H1 (cell line): ENCODE measurements around the gene TRAPPC6A. TPM values are rescaled to one million over a fixed set of nuclear protein-coding genes. Genes with fewer than 3 reads are reported as not detected.
A peak's percentile ranks its signal among the peaks of the same experiment; 100 is the strongest.

Experiments used
- CTCF ChIA-PET: fragments of 300-600 bp; sonication (Branson Sonifier 250); formaldehyde crosslinking; loops from one replicate; lab custom pipeline; 2021; ENCODE audit not compliant: partially characterized antibody; lab: Charles Lee
- POLR2A ChIA-PET: fragments of 300-600 bp; sonication (Branson Sonifier 250); formaldehyde crosslinking; loops from one replicate; lab custom pipeline; 2021; ENCODE audit warnings: inconsistent platforms; ENCODE audit not compliant: partially characterized antibody; lab: Charles Lee
- DNase-seq, 2 experiments: peaks; one replicate each; pipeline versions ENCODE4 v3.0.0 to v3.0.0-alpha.2; 2010 to 2022; ENCODE audit warnings: low spot score in 2 of 2, low read depth in 1 of 2, mixed read lengths in 1 of 2
- FAIRE-seq: peaks from 2 replicates; lab custom pipeline; 2011; peaks lifted over from hg19 to GRCh38; lab: Jason Lieb, UNC
- H2AFZ ChIP-seq: 2 replicates; pipeline ENCODE4 v1.8.1; 2012; ENCODE audit warnings: low read length, inconsistent platforms
- H2AK5ac ChIP-seq: 2 replicates; pipeline ENCODE4 v1.6.1; 2013; ENCODE audit warnings: low read depth, low read length
- H2BK120ac ChIP-seq: replicated peaks from 2 replicates; pipeline ENCODE3; 2013; ENCODE audit warnings: low read depth, low read length, inconsistent platforms
- H2BK12ac ChIP-seq: 2 replicates; pipeline ENCODE4 v1.6.1; 2013; ENCODE audit warnings: low read depth, low read length
- H2BK15ac ChIP-seq: 2 replicates; pipeline ENCODE4 v1.6.1; 2013; ENCODE audit warnings: low read length
- H2BK20ac ChIP-seq: 2 replicates; pipeline ENCODE4 v1.6.1; 2013; ENCODE audit warnings: low read length
- H2BK5ac ChIP-seq: 2 replicates; pipeline ENCODE4 v1.6.1; 2013; ENCODE audit warnings: low read depth, low read length
- H3K14ac ChIP-seq: 2 replicates; pipeline ENCODE4 v1.6.1; 2013; ENCODE audit warnings: inconsistent platforms; ENCODE audit not compliant: insufficient read length
- H3K18ac ChIP-seq: 2 replicates; pipeline ENCODE4 v1.6.1; 2013; ENCODE audit warnings: low read length; ENCODE audit errors: extremely low read depth
- H3K23ac ChIP-seq: 2 replicates; pipeline ENCODE4 v1.6.1; 2013; ENCODE audit warnings: inconsistent platforms; ENCODE audit not compliant: insufficient read length
- H3K23me2 ChIP-seq: 2 replicates; pipeline ENCODE4 v1.6.1; 2013; ENCODE audit warnings: low read depth, low read length
- H3K27ac ChIP-seq: 2 replicates; pipeline ENCODE4 v1.6.1; 2011; ENCODE audit warnings: low read depth, low read length, inconsistent platforms
- H3K27me3 ChIP-seq, 4 experiments: replicated peaks in 1 of 4; 1 replicate in 1 of 4; 2 replicates in 3 of 4; pipeline versions ENCODE4 v1.6.1 to v1.8.1; 2011 to 2013; ENCODE audit warnings: low read length in 3 of 4, mild to moderate bottlenecking in 3 of 4, inconsistent platforms in 2 of 4, mixed read lengths in 2 of 4, moderate library complexity in 1 of 4; ENCODE audit not compliant: control insufficient read depth in 3 of 4, insufficient read depth in 3 of 4; ENCODE audit errors: extremely low read depth in 1 of 4
- H3K36me3 ChIP-seq, 4 experiments: 2 replicates each; pipeline versions ENCODE4 v1.6.1 to v1.8.1; 2011 to 2013; ENCODE audit warnings: mild to moderate bottlenecking in 4 of 4, low read length in 3 of 4, moderate library complexity in 2 of 4, control low read depth in 1 of 4, inconsistent platforms in 1 of 4; ENCODE audit not compliant: insufficient read depth in 4 of 4, control insufficient read depth in 2 of 4
- H3K4ac ChIP-seq: replicated peaks from 2 replicates; pipeline ENCODE3; 2013; ENCODE audit warnings: low read length, low read depth, mixed read lengths, inconsistent platforms; ENCODE audit not compliant: insufficient read length
- H3K4me1 ChIP-seq, 4 experiments: replicated peaks in 1 of 4; 1 replicate in 1 of 4; 2 replicates in 3 of 4; pipeline versions ENCODE4 v1.6.1 to v1.8.1; 2011 to 2013; ENCODE audit warnings: low read length in 3 of 4, inconsistent platforms in 2 of 4, mixed read lengths in 1 of 4; ENCODE audit not compliant: insufficient read depth in 4 of 4, control insufficient read depth in 3 of 4
- H3K4me2 ChIP-seq, 2 experiments: 2 replicates each; pipeline versions ENCODE4 v1.6.1 to v1.8.1; 2011 to 2013; ENCODE audit warnings: low read depth in 2 of 2, low read length in 2 of 2, control low read depth in 1 of 2, inconsistent platforms in 1 of 2, mild to moderate bottlenecking in 1 of 2; ENCODE audit not compliant: insufficient read depth in 1 of 2
- H3K4me3 ChIP-seq, 4 experiments: fragments of 200-600, 300-600 bp in 1 of 4; sonication (generic), shearing (Covaris generic), sonication (Bioruptor Twin) in 1 of 4; 2 replicates each; pipeline versions ENCODE4 v1.5.1 to v1.8.1; 2011 to 2016; ENCODE audit warnings: low read length in 4 of 4, low read depth in 3 of 4, control low read depth in 2 of 4, inconsistent platforms in 2 of 4, mild to moderate bottlenecking in 2 of 4, mixed read lengths in 1 of 4, moderate library complexity in 1 of 4; ENCODE audit not compliant: insufficient read depth in 2 of 4; ENCODE audit errors: extremely low read depth in 1 of 4
- H3K56ac ChIP-seq: replicated peaks from 2 replicates; pipeline ENCODE3; 2013; ENCODE audit warnings: low read depth, mild to moderate bottlenecking, mixed read lengths, low read length, inconsistent platforms; ENCODE audit not compliant: insufficient read length
- H3K79me1 ChIP-seq: 2 replicates; pipeline ENCODE4 v1.6.1; 2013; ENCODE audit warnings: low read depth, low read length, control low read depth
- H3K79me2 ChIP-seq, 2 experiments: 2 replicates each; pipeline versions ENCODE4 v1.6.1 to v1.8.1; 2012 to 2013; ENCODE audit warnings: low read length in 2 of 2, mild to moderate bottlenecking in 2 of 2, inconsistent platforms in 1 of 2; ENCODE audit not compliant: insufficient read depth in 2 of 2, control insufficient read depth in 1 of 2
- H3K9ac ChIP-seq, 4 experiments: replicated peaks in 1 of 4; 1 replicate in 1 of 4; 2 replicates in 3 of 4; pipeline versions ENCODE4 v1.6.1 to v1.8.1; 2011 to 2013; ENCODE audit warnings: low read depth in 3 of 4, low read length in 3 of 4, control low read depth in 2 of 4, mild to moderate bottlenecking in 2 of 4, moderate library complexity in 2 of 4, inconsistent platforms in 1 of 4; ENCODE audit errors: extremely low read depth in 1 of 4
- H3K9me3 ChIP-seq, 2 experiments: 2 replicates each; pipeline versions ENCODE4 v1.6.1 to v1.8.1; 2012 to 2013; ENCODE audit warnings: mild to moderate bottlenecking in 2 of 2, moderate library complexity in 2 of 2, control low read depth in 1 of 2, inconsistent platforms in 1 of 2, low read depth in 1 of 2, low read length in 1 of 2, mixed read lengths in 1 of 2; ENCODE audit not compliant: insufficient read depth in 2 of 2
- H4K20me1 ChIP-seq, 2 experiments: replicated peaks in 1 of 2; 2 replicates each; pipeline versions ENCODE3 to v1.8.1; 2011 to 2013; ENCODE audit warnings: inconsistent platforms in 2 of 2, low read length in 2 of 2, mild to moderate bottlenecking in 1 of 2; ENCODE audit not compliant: insufficient read depth in 2 of 2, control insufficient read depth in 1 of 2
- H4K5ac ChIP-seq: 2 replicates; pipeline ENCODE4 v1.6.1; 2013; ENCODE audit warnings: low read length, low read depth, mixed read lengths, inconsistent platforms; ENCODE audit not compliant: insufficient read length
- H4K8ac ChIP-seq: 2 replicates; pipeline ENCODE4 v1.8.0; 2013; ENCODE audit warnings: mild to moderate bottlenecking, moderate library complexity, low read length, inconsistent platforms; ENCODE audit not compliant: insufficient read depth; ENCODE audit errors: extremely low read depth
- H4K91ac ChIP-seq: replicated peaks from 2 replicates; pipeline ENCODE3; 2013; ENCODE audit warnings: low read length, mixed read lengths, inconsistent platforms; ENCODE audit not compliant: insufficient read length
- ASH2L ChIP-seq: fragments of 200-600, 300-600 bp; sonication (generic); IDR thresholded peaks from one replicate; pipeline ENCODE4 v1.7.1; 2017; ENCODE audit warnings: low read length
- BRCA1 ChIP-seq: IDR thresholded peaks from 2 replicates; pipeline ENCODE4 v1.6.1; 2012; ENCODE audit warnings: low read depth, low read length, improper control_type of control experiment
- CHD2 ChIP-seq: IDR thresholded peaks from 2 replicates; pipeline ENCODE4 v1.6.1; 2012; ENCODE audit warnings: low read length, improper control_type of control experiment
- E2F6 ChIP-seq: IDR thresholded peaks from 2 replicates; pipeline ENCODE4 v1.6.1; 2012; ENCODE audit warnings: inconsistent platforms
- EP300 ChIP-seq, 2 experiments: IDR thresholded peaks; 1 replicate in 1 of 2; 2 replicates in 1 of 2; pipeline ENCODE4 v1.6.1; 2011 to 2012; ENCODE audit warnings: low read depth in 2 of 2, low read length in 2 of 2, mild to moderate bottlenecking in 2 of 2, borderline replicate concordance in 1 of 2, inconsistent platforms in 1 of 2, moderate library complexity in 1 of 2
- HDAC6 ChIP-seq: IDR thresholded peaks from one replicate; pipeline ENCODE4 v1.7.1; 2012; ENCODE audit warnings: low read depth, mild to moderate bottlenecking, inconsistent platforms, low read length, moderate library complexity
- JUN ChIP-seq: IDR thresholded peaks from 2 replicates; pipeline ENCODE4 v1.6.1; 2011; ENCODE audit warnings: low read depth, mild to moderate bottlenecking, improper control_type of control experiment, low read length
- MAFK ChIP-seq: IDR thresholded peaks from 2 replicates; pipeline ENCODE4 v1.6.1; 2012; ENCODE audit warnings: low read depth, mild to moderate bottlenecking, improper control_type of control experiment, low read length
- RNF2 ChIP-seq: fragments of 200-900, 300-1000 bp; sonication (generic); IDR thresholded peaks from 2 replicates; pipeline ENCODE4 v1.7.1; 2016; ENCODE audit warnings: borderline replicate concordance, low read depth, mild to moderate bottlenecking, antibody characterized with exemption, low read length; ENCODE audit not compliant: poor library complexity, severe bottlenecking; ENCODE audit errors: missing control alignments
- RXRA ChIP-seq: IDR thresholded peaks from 2 replicates; pipeline ENCODE4 v1.6.1; 2011; ENCODE audit warnings: low read depth, mild to moderate bottlenecking, low read length, moderate library complexity; ENCODE audit not compliant: insufficient read depth
- SIRT6 ChIP-seq: IDR thresholded peaks from one replicate; pipeline ENCODE4 v1.7.1; 2012; ENCODE audit warnings: low read length, inconsistent platforms
- TEAD4 ChIP-seq: IDR thresholded peaks from 2 replicates; pipeline ENCODE4 v1.6.1; 2012; ENCODE audit warnings: low read depth, low read length, inconsistent platforms, mixed read lengths
- WGBS, 2 experiments: shearing (Covaris generic) in 1 of 2; methylation state at CpG; one replicate each; pipeline versions ENCODE4 v1.1.6 to v1.1.7; 2013 to 2015; ENCODE audit warnings: low lambda C conversion rate in 2 of 2, mixed read lengths in 2 of 2, inconsistent platforms in 1 of 2, low coverage in 1 of 2, missing lambda C conversion rate in 1 of 2; ENCODE audit not compliant: insufficient replicate concordance in 2 of 2, insufficient coverage in 1 of 2, insufficient read length in 1 of 2; ENCODE audit errors: extremely low coverage in 1 of 2, missing lambda C conversion rate in 1 of 2; 5-methylcytosine and 5-hydroxymethylcytosine counted together
- polyA plus RNA-seq, 7 experiments: library from polyadenylated mRNA; depleted of rRNA in 3 of 7; stranded (reverse) in 5 of 7; unstranded in 2 of 7; fragments of >200 nt in 5 of 7; fragments of 200-250 nt in 2 of 7; gene quantifications; 1 replicate in 5 of 7; 2 replicates in 1 of 7; 4 replicates in 1 of 7; pipeline versions ENCODE4 v1.2.1 to v1.2.3, GENCODE V29; 2011 to 2013; ENCODE audit warnings: missing spikeins in 2 of 7, mixed read lengths in 2 of 7
- total RNA-seq: library from RNA; stranded (reverse); fragmentation: NEBNext Ultra II Directional; extraction: Animal tissue kit (Norgen Biotek cat#: 25700); gene quantifications from 2 replicates; pipeline ENCODE4 v1.2.1, GENCODE V29; 2021

The TRAPPC6A gene
- total and polyA plus RNA-seq, 2 of the 8 experiments (the other 6 are each of a cell fraction or from before 2014, with no cell fraction given), result 31.8 to 130 TPM

GRCh38 chr19:45117167-45117594, 60.9 kb downstream of the TRAPPC6A start:
- H3K4ac ChIP-seq, result no peak overlapping the region
- no peak overlapping the region for H4K5ac ChIP-seq
- H3K23me2 ChIP-seq, result no peaks in the 10 kb centered on the region
- 0 out of 2 replicates have a peak overlapping the region, but pooled peaks have one; percentile 3 for H2BK12ac ChIP-seq
- no peak overlapping the region for H3K18ac ChIP-seq
- FAIRE-seq, result no peak
- peaks cover 50 to 55% of the 10 kb centered on the region in 2 experiments for H4K20me1 ChIP-seq
- H3K27ac ChIP-seq, result no peak overlapping the region
- H2BK15ac ChIP-seq, result no peak overlapping the region
- H2BK20ac ChIP-seq, result no peak overlapping the region
- no peak overlapping the region for H2AFZ ChIP-seq
- H2BK5ac ChIP-seq, result no peak overlapping the region
- H3K23ac ChIP-seq, result no peak overlapping the region
- H3K4me3 ChIP-seq, result no peak overlapping the region
- peaks cover 52% of the 10 kb centered on the region for H3K79me1 ChIP-seq
- H3K9me3 ChIP-seq, result no peaks in the 10 kb centered on the region
- no peak overlapping the region for H3K56ac ChIP-seq
- no peak overlapping the region for H2BK120ac ChIP-seq
- H3K27me3 ChIP-seq, result no peaks in the 10 kb centered on the region
- TF ChIP-seq EP300 (IDR thresholded peaks at IDR 0.05; ENCODE audit: borderline replicate concordance in 1 of 2, low read depth in 2 of 2, low read length in 2 of 2), result no peak
- TF ChIP-seq RNF2, result no peak
- no peak for TF ChIP-seq ASH2L
- no peak for TF ChIP-seq TEAD4
- TF ChIP-seq JUN, result no peak
- no peak for TF ChIP-seq HDAC6
- no peak for TF ChIP-seq E2F6
- no peak for TF ChIP-seq BRCA1
- no peak for TF ChIP-seq MAFK
- TF ChIP-seq SIRT6, result no peak
- TF ChIP-seq CHD2, result no peak
- TF ChIP-seq RXRA, result no peak
- H3K79me2 ChIP-seq, result peaks cover 3 to 82% of the 10 kb centered on the region in 2 experiments
- no peaks in the 10 kb centered on the region for H3K36me3 ChIP-seq
- H4K91ac ChIP-seq, result no peak overlapping the region
- no peak for DNase-seq
- no peak overlapping the region for H3K9ac ChIP-seq
- no peak overlapping the region for H3K14ac ChIP-seq
- WGBS, 2 experiments, result 84% methylated on average over 15 of the region's 16 CpGs; no CpG with 5 or more reads in 1 of the 2 experiments
- no peak overlapping the region for H4K8ac ChIP-seq
- H3K4me1 ChIP-seq, result peaks cover 0 to 21% (median 4%) of the 10 kb centered on the region in 4 experiments; a peak in 6 of 7 replicates
- 0 out of 4 replicates have a peak overlapping the region, but pooled peaks of 1 of the 2 experiments have one; percentile 17 for H3K4me2 ChIP-seq
- CTCF ChIA-PET, result interaction anchor here (0.6 to 8.6 kb wide), 5 partner anchors 7 to 29 kb away, joined by 3 to 73 read pairs (median 4); partner anchors contain the start of gene PPP1R37
- H2AK5ac ChIP-seq, result no peak overlapping the region
- POLR2A ChIA-PET, result interaction anchor here (1.0 to 1.6 kb wide), 5 partner anchors 19 to 38 kb away, joined by 3 to 6 read pairs (median 5); partner anchors contain the start of genes GEMIN7 and PPP1R37
